SHP77 treated with DMSO at 0.1 percent for 48 hours (cell line): ENCODE data around the gene RSBN1L.
A peak's percentile ranks its signal among the peaks of the same experiment; 100 is the strongest.
"Not testable (repeated sequence)": the region's sequence is repeated elsewhere in the genome, so short reads cannot be mapped to it uniquely, and the experiment has no call there.

Experiments
- DNase-seq: peaks from one replicate; lab custom pipeline; 2025; lab: John Stamatoyannopoulos, UW

RSBN1L gene

DNA sequence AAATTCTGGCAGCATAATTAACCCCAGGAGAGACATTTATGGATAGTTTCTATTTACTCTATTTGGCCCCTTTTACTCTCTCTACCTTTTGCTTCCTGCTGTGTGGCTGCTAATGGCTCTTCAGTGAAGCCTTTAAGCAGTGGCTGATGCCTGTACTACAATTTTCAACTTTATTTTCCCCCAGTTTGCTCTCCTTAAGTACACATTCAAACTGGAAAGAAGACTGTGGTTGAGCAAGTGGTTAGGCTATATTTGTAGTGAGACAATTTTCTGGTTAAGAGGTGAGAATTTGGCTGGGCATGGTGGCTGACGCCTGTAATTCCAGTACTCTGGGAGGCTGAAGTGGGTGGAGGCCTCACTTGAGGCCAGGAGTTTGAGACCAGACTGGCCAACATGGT, 8.5 kb upstream of the RSBN1L start:
- DNase-seq, result no peak

GRCh38 chr7:77690289-77690688, 6.0 kb upstream of the RSBN1L start:
- DNase-seq, result no peak

DNA sequence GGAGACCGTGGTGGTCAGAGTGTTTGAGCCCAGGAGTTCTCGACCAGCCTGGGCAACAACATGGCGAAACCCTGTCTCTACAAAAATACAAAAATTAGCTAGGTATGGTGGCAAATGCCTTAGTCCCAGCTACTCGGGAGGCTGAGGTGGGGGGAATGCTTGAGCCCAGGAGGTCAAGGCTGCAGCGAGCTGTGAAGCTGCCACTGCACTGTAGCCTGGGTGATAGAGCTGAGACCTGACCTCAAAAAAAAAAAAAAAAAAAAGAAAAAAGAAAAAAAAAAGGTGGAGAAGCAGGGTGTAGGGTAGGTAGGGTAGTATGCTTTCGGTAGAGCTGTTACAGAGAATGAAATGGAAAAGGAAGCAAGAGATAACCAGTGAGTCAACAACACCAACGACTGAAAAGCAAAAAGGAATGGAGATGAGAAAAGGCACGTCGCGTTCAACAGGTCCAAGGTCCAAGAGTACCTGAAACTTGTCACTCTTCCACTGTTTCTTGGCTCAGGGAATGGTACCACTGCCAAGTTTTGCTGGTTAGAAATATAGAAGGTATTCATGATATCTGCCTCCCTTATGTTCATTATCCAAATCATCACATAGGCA, 4.3 kb upstream of the RSBN1L start:
- DNase-seq, result no peak

- DNase-seq, result no peak
Measured at GRCh38 chr7:77693830-77694583, 2.3 kb upstream of the RSBN1L start.

DNA sequence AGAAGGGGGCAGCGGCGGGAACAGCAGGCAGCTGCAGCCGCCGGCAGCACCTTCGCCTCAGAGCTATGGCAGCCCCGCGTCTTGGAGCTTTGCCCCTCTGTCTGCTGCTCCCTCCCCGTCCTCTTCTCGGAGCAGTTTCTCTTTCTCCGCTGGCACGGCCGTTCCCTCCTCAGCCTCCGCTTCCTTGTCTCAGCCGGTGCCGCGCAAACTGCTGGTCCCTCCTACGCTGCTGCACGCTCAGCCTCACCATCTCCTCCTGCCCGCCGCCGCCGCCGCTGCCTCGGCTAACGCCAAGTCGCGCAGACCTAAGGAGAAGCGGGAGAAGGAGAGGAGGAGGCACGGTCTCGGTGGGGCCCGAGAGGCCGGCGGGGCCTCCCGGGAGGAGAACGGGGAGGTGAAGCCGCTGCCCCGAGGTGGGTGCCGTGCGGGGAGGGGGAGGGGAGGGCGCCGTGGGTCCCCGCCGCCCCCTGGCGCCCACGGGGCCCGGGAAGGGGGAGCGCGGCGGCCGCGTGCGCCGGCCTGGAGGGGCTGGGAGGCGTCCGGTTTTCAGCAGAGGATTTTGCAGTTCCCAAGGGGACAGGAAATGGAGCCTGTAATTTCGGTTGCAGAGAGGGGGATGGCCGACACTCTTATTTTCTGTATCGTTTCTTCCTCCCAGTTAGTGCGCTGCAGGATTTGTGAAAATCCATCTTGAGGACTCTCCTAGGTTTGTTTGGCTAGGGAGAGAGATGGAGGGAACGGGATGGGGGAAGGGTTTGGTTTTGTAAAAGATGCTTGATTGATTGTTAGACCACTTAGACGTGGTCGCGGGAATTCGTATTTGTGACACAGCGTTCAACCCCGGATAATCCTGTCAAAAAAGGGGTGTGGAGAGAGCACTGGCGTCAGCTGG, 630 bp downstream of the RSBN1L start:
- DNase-seq, result peak; percentile 37

DNA sequence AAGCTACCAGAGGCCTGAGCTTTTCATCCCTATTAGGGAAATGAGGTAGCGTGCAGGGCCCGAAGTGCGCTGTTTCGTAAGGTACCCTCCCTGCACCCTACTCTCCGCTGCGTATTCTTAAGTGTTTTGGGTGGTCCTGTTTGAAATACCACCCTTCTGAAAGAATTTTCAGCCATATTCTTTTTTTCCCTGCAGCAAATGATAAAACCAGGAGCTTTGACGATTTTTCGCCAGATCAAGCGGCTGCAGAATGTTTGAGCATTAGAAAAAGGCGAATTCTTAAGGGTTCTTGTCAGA, 1.2 kb downstream of the RSBN1L start:
- no peak for DNase-seq

DNA sequence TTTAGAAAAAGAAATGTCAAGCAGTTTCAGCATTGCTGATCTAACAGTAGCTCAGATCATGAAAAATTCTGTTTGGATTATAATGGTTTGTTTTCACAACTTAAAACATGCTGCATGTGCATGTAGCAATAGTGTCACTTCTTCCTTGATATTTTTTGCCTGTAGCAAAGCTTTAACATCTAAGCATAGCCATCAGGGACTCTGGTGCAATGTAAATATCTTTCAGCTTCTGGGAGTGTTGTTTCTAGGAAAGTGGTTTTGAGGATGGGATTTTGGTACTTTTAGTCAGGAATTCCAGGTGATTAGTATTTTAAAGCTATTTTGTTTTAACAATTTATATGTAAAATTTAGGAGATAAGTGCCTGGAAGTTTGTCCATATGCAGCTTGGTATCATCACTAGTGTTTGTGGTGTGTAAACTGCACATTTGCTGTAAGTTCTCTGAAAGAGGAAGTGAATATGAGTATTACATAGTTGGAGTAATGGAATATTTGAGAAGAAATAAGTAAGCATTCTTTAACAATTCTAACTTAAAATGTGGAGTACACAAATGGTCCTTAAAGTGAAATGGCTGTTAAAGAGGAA, 1.9 kb downstream of the RSBN1L start:
- no peak for DNase-seq

- no peak for DNase-seq
Measured at GRCh38 chr7:77699056-77699455, 2.8 kb downstream of the RSBN1L start.

DNA sequence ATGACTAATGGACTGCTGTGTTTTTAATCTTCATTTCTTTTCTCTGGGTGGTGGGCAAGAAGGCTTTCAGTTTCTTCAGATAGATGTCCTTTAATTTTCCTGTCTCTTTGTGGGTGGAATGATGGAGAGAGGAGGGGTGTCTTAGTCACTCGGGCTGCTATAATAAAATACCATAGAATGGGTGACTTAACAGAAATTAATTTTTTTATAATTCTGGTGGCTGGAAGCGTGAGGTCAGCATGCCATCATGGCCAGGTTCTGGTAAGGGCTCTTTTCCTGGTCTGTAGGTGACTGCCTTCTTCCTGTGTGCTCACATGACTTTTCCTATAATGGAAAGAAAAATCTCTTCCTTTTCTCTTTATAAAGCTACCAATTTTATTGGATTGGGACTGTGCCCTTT, 6.3 kb downstream of the RSBN1L start:
- DNase-seq, result no peak

DNA sequence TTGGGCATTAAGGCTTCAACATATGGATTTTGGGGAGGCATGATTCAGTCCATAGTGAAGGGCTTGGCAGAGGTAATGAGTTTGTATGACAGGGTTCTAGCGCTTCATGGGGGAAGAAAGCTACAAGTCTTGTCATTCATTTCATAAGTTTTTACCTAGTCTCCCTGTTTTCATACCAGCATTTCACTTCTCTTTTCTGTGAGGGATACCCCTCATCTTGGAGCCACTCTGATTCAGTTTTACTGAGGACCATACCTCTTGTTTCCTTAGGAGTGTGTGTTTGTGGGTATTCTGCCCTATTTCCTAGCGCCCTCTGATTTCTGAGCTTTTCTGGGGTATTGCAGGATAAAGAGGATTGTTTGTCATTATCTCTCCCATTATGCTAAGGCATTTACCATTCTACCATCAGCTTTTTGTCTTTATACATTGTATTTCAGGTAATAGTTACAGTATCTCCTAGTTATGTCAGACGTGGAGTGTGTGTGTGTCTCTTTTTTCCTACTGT, 6.8 kb downstream of the RSBN1L start:
- DNase-seq, result no peak

- DNase-seq, result not testable (repeated sequence)
Measured at GRCh38 chr7:77703669-77704068, 7.4 kb downstream of the RSBN1L start.

DNA sequence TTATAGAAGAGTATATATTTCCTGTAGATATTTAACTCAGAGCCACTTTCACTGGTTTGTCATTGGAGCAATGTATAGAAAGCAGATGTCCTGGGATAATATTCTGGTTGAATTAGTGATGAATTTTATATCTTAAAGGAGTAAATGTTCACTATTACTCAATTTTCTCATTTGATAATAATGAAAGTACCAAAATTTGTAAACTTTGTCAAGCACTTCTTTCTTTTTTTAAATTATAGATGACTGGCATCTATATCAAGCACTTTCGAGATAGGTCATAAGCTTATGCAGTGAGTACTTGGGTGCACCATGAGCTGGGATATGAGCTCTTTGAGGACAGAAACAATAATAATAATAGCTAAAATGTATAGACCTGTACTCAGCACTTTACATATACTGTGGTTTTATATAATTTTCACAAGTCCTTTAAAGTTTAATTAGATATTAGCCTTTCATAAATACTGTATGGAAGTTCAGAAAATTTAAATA, 11.3 kb downstream of the RSBN1L start:
- no peak for DNase-seq

DNA sequence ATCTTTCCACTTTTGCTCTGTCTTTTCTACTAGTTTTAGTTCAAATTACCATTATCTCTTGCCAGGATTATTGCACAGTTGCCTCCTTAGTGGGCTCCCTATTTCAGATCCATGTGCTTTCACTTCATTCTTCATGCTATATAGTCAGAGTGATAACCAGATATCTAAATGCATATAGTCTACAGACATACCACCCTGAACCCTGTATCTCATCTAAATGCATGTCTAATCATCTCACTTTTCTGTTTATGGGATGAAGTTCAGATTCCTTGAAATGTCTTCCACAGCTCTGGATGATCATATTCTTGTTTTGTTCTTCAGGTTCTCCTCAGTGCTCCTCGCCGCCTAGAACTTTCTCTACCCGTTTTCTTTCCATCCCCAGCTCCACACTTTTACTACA, 13.8 kb downstream of the RSBN1L start:
- DNase-seq, result no peak

DNA sequence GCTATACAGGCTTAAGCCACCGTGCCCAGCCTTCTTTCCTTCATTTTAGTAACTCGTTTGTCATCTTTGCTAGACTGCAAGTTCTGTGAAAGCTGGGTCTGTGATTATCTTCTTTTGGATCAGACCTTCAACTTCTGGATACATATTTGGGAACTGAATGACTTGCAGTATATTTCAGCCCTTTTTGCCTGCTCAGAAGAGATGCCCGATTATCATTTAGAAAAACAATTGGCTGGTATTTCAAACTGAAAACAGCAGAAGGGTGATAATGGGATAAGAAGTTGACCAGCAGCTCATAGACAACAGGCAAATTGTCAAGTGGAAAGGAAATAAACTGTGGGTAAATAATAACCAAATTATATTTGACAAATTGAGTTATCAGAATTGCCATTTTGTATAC, 14.6 kb downstream of the RSBN1L start:
- no peak for DNase-seq

- DNase-seq, result no peak
Measured at GRCh38 chr7:77714195-77714594, 17.9 kb downstream of the RSBN1L start.

DNA sequence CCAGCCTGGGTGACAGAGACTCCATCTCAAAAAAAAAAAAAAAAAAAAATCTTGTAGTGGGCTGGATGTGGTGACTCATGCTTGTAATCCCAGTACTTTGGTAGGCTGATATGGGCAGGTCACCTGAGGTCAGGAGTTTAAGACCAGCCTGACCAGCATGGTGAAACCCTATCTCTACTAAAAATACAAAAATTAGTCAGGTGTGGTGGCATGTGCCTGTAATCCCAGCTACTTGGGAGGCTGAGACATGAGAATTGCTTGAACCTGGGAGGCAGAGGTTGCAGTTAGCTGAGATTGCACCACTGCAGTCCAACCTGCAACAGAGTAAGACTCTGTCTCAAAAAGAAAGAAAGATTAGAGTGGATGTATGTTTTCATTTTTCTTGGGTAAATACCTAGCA, 18.7 kb downstream of the RSBN1L start:
- DNase-seq, result not testable (repeated sequence)

- no peak for DNase-seq
Measured at GRCh38 chr7:77716804-77717203, 20.5 kb downstream of the RSBN1L start.

DNA sequence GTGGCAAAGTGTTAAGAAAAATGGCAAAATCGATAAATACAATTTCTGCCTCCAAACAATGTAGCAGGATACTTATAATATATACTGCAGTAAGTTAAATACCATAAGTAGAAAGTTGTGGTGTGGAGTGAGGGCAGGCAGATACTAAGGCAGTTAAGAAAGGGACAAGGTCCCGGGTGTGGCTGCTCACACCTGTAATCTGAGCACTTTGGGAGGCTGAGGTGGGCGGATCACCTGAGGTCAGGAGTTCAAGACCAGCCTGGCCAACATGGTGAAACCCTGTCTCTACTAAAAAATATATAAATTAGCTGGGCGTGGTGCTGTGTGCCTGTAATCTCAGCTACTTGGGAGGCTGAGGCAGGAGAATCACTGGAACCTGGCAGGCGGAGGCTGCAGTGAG, 21.3 kb downstream of the RSBN1L start:
- DNase-seq, result not testable (repeated sequence)

- no peak for DNase-seq
Measured at GRCh38 chr7:77727527-77727926, 31.3 kb downstream of the RSBN1L start.

GRCh38 chr7:77727936-77728701, 31.9 kb downstream of the RSBN1L start:
- peak; percentile 5 for DNase-seq

GRCh38 chr7:77729574-77730348, 33.5 kb downstream of the RSBN1L start:
- DNase-seq, result no peak
